Measurements from ENCODE around the gene ATPAF2.

ATPAF2 gene
- total RNA-seq: 11.8 to 12.9 reads per million in 2 donors

DNA sequence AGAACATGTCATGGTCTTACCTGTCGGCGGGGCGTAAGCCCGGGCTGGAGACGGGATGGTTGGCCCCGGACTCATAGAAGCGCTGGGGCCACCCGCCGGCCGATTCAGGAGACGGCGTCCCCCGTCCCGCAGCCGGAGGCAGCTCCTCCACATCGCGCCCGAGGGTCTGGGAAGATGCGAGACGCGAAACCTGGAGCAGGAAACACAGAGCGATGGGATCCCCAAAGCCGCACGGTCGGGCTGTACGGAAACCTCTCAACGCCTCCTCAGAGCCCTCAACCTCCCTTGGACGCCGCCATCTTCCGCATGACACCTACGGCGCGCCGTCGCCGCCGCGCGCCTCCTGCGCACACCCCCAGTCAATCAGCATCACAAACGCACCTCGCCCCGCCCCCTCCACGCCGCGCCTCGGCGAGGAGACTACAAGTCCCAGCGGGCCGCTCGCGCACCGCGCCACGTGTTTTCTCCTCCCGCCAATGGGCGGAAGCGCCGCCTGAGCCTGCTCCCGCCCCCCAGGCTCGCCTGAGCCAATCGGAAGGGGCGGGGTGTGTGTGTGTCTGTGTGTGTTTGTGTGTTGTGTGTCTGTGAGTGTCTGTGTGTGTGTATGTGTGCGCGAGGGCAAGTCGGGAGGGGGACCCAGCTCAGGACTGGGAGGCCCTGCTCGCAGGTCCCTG is at the start of gene ATPAF2, which contains the start of gene GID4:
Gene ATPAF2 (minus strand): TSS at position 308 of the 674 bp plus-strand sequence. CDS start 155 bp downstream, at position 153.
Gene GID4 (plus strand): TSS at position 548 of the 674 bp plus-strand sequence. CDS start 57 bp downstream, at position 605.
- peak; percentile 99 for DNase-seq

DNA sequence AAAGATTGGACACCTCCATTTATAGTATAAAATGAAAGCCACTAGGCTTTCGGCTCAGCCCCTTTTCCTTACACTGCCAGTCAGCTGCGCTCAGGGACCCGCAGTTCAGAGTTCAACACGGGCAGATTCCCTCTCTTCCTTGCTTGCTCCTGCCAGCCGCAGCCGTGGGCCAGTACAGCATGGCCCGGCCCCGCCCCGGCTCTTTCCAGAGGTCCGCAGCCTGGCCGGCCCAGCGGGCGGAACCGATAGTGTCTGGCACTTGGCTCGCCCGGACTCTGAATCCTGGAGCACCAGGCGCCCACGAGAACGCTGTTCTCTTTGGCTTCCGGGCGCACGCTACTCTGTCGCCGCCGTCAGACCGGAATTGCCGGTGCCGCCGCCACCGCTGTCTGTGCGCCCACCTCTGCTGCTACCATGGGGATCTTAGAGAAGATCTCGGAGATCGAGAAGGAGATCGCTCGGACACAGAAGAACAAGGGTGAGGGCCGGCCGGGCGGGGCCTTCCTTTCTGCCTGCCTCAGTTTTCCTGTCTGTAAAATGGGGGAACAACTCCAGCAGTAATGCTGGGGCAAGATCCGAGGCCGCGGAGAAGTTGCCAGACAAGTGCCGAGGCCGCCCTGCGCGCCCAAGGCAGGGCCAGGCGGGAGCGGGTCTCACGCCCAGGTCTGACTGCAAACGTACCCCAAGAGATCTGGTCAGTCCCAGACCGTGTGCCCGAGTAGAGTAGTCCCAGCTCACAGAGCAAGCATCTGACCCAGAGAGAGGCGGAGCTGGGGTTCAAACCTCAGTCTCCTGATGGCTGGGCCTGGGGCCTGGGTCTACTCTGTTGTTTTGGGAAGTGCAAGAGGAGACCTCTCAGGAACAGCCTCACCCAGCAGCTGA is 48.9 kb upstream of the ATPAF2 start, which contains the start of gene DRG2:
Gene DRG2 (plus strand): TSS at position 339 of the 882 bp plus-strand sequence. CDS start 76 bp downstream, at position 415.
- peak; percentile 84 for DNase-seq

DNA sequence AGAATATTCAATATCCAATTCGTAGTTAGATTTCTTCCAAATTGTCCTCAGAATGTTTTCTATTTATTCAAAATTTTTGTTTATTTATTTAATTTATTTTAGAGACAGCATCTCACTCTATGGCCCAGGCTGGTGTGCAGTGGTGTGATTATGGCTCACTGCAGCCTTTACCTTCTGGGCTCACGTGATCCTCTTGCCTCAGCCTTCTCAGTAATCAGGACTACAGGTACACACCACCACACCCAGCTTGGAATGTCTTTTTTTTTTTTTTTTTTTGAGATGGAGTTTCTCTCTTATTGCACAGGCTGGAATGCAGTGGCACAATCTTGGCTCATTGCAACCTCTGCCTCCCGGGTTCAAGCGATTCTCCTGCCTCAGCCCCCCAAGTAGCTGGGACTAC is 45.3 kb upstream of the ATPAF2 start:
- DNase-seq: no peak

DNA sequence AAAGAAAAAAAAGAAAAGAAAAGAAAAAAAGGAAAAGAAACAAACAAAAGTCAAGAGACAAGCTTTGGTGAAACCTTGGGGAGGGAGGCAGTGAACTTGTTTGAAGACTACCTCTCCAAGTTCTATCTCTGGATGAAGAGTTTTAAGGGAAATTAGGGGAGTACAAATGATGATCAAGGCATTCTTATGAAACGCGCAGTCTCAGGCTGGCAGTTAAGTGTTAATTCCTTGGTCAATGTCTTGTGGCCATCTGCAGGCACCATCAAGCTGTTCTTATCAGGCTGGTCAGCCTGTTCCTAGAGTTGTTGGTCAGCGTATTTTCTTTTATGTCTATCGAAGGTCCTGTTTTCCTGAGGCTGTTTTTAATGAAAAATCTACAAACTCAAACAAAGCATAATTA is 40.6 kb upstream of the ATPAF2 start:
- DNase-seq: no peak

DNA sequence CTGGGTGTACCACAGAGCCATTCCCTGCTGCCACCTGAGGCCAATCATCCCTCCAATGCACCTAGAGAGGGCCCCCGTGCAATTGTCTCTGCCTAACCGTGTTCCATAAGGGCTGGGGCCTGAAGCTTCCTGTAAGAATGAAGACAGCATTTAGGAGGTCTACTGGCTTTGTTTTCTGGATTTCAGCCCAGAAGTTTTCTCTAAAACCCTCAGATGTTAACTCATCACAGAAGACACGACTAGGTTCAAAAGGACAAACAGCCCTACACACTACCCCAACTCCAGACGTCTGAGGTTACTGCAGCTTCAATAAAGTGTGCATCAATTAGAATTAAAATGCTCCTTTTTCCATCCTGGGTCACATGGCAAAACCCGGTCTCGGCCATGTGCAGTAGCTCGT is 38.0 kb upstream of the ATPAF2 start:
- no peak for DNase-seq

DNA sequence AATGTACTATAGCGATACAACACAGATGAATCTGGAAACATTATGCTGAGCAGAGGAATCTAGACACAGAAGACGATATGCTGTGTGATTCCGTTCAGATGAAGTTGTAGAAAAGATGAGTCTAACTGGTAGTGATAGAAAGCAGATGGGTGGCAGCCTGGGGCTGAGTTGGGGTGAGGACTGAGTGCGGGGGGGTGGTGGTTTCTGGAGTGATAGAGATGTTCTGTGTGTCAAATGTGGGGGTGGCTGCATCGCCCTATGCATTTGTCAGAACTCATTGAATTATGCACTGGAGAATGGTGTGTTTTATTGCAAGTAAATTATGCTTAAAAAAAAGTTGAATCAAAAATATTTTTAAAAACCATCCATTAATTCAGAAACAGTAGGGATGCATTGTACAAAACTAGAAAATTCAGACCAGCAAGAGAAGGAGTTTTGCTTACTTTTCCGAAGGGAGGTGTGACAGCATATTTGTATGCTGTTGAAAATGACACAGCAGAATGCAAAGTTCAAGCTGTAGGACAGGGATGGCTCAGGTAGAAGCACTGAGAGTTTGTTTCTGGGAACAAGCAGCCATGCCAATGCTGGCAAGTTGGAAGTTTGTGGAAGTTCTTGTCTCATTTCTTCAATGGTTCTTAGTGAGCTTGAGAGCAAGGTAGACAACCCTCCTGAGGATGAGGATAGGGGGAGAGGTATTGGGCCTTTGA is 35.8 kb upstream of the ATPAF2 start:
- no peak for DNase-seq

DNA sequence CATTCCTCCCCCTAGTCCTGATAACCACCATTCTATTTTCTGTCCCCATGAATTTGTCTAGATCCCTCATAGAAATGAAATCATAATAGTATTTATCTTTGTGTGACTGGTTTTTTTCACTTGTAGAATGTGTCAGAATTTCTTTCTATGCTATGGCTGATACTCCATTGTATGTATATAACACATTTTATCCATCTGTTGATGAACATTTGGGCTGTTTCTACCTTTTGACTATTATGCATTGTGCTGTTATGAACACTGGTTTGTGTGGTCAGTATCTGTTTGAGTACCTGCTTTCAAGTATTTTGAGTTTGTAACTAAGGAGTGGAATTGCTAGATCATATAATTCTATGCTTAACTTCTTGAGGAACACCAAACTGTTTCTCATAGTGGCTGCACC is 32.8 kb upstream of the ATPAF2 start:
- no peak for DNase-seq

DNA sequence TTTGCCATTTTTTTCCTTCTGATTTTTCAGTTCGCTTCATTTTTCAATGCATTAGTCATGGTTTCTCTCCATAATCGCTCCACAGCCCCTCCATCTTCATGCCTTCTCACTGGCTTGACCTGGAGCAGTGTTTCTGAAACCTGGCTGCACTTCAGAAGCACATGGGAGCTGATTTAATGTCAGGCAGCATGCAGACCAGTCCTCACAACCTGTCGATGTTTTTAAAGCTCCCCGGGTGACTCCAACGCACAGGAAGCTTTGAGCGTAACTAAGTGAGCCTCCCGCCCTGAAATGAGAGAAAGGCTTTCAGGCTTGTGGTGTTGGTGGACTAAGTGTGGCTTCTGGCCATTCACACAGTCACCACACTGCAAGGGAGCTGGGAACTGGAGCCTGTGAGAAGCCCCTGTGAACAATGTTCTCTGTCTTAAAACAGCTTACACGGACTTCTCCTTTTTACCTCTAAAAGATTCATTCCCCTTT is 31.9 kb upstream of the ATPAF2 start:
- DNase-seq: no peak

DNA sequence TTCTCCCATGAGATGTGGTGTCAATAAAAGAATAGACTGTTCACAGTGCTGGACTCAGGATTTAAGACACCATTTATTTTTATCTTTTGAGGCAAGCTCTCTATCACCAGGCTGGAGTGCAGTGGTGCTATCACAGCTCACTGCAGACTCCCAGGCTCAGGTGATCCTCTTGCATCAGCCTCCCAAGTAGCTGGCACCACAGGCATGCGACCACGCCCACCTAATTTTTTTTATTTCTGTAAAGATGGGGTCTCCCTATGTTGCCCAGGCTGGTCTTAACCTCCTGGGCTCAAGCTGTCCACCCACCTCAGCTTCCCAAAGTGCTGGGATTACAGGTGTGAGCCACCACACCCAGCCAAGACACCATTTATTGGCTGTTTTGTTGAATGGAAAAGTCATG is 30.1 kb upstream of the ATPAF2 start:
- DNase-seq: no peak

DNA sequence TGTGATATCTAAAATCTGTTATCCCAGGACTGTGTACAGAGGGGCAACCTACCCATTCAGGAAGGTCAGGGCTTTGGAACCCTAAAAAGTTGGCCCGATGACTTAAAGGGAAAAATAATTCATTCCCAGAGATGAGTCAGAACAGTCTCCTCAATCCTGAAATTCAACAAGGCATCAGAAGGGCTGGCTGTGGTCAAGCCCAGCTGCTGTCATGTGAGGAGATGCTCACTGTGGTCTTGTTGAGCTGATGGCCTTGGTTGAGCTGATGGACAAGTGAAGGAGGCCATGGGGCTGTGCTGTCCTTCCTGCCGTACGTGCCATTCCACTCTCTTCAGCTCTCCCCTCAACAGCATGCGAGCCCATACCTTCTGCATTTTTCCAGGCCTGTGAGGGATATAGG is 27.9 kb upstream of the ATPAF2 start:
- DNase-seq: no peak

DNA sequence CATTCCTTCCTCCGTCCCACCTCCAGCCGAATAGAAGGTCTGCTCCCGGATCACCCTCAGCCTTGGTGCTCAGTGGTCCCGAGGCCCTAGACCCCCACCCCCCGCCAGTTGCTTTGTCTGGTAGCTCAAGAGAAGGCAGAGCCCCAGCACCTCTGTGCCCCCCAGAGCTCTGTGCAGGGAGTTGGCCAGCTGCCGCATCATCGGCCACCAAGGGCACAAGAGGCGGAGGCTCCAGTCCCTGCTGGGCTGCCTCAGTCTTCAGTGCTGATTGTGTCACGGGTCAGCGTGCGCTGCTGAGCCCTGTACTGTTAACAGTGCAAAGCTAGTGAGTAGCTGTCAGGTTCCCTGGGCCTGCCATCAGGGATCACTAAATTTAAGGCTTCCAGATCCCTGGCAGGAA is 26.6 kb upstream of the ATPAF2 start:
- DNase-seq: no peak

DNA sequence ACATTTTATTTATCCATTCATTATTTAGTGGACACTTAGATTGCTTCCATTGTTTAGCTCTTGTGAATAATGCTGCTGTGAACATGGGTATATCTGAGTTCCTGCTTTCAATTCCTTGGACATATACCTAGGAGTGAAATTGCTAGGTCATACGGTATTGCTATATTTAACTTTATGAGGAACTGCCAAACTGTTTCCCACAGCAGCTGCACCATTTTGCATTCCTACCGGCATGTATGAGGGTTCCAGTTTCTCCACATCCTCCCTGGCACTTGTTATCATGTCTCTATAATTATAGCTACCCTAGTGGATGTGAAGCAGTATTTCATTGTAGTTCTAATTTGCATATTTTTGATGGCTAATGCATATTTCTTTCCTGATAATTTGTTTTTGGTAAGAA is 25.1 kb upstream of the ATPAF2 start:
- no peak for DNase-seq

DNA sequence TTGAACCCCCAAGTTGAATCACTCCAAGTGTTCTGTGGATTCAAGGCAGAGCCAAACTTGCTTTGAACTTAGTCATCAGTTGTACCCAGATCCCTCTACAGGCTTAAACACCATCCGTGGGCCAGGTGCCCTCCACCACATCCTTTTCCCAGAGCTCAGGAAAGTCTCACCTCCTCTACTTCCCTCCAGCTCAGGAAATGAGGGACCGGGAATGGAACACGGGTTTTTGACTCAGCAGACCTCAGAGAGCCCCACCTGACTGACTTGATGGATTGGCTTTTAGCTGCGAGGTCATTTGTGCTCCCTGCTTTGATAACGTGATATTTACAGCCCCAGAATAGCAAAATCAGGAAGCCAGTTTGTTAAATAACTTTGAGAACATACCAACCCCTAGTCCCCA is 20.3 kb upstream of the ATPAF2 start:
- DNase-seq: no peak

DNA sequence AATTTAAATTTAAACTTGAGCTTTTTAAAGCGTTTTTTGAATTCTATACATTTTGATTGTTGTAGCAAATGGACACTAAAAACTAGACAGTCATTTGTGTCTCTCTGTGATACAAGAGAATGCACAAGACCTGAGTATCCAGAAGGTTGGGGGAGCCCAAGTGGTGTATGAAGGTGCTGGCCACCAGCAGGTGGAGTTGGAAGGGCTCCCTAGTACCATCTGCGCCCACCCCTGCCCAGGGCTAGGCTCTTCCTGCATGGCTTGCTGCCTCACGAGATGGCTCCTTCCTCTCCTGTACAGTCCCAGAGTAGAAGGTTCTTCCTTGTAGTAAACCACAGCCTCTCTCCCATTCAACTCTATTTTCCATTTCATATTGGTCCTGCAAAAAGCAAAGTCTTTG is 17.2 kb upstream of the ATPAF2 start:
- no peak for DNase-seq

DNA sequence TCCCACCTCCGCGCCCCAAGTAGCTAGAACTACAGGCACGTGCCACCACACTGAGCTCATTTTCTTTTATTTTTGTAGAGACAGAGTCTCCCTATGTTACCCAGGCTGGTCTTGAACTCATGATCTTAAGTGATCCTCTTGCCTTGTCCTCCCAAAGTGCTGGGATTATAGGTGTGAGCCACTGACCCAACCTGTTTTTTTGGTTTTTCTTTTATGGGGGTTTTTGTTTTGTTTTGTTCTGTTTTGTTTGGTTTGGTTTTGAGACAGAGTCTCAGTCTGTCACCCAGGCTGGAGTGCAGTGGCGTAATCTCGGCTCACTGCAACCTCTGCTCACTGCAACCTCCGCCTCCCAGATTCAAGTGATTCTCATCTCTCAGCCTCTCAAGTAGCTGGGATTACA is 16.6 kb upstream of the ATPAF2 start:
- DNase-seq: no peak

DNA sequence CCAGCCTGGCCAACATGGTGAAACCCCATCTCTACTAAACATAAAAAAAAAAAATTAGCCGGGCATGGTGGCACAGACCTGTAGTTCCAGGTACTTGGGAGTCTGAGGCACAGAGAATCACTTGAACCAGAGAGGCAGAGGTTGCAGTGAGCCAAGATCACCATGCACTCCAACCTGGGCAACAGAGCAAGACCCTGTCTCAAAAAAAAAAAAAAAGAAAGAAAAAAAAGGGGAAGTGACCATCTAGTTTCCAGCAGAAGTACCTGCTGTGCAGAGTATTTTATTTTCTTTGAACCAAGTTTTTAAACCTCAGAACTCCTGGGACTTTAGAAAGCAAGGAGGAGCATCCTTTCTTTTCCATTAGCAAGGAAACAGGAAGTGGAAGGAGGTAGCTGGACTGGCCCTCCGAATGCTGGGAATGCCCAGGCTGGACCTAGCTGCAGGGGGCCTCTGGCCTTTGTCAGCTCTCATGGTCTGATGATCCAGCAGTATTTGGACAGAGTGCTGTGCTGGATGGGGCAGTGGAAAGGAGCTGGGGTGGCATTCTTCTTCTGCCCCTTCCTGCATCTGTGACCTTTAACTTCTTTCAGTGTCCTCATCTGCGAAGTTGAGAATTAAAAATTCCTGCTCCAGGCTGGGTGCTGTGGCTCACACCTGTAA is 6.9 kb upstream of the ATPAF2 start:
- no peak for DNase-seq

DNA sequence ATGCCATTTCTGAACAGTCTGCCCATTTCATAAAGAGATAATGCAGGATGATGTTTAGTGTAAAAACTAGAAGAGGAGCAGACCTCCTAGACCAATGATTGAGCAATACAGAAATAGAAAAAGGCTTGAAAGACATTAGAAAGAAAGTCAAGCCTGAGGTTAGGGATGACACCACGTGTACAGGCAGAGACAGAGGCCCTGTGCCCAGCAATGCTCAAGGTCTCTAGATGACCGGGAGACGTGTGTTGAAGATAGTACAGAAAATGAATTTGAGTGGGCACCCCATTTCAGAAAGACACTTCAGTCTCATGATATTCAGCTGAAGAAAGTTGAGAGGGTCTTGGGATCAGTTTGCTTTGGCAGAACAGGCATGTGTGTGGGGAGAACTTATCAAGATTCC is 5.6 kb upstream of the ATPAF2 start:
- no peak for DNase-seq

DNA sequence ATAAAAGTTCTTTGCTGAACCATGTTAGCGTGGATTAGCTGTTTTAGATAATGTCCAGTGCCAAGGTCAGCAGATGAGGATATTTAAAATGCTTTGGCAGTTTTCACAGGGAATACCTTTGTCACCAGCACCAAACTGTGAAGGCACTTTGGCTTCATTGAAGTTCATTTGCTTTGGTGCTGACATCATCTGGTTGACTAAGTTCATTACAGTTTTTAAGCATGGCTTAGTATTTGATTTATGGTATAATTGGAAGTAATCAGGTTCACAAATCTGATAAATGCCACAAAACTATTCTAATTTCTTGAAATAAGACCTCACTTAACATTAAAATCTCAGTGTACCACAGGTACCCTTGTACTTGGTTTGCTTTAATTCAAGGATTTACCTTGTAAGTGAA is 4.5 kb upstream of the ATPAF2 start:
- no peak for DNase-seq

DNA sequence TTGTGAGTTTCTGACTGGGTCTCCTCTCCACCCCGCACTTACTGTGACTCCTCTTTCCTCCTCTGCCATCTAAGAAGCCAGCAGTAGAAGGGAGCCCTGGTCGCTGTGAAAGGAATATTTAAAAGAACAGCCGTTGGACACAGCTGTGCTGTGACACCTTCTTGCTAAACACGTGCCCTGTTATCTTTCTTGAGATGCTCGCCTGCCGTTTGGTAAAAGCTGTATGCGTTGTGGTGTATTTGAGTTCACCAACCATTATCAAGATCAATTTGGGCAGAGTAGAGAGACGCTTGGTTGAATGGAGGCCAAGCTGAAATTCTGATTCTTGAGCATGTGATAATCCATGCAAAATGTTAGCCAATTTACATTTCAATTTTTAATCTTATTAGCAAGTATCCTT is 4.0 kb upstream of the ATPAF2 start:
- no peak for DNase-seq

DNA sequence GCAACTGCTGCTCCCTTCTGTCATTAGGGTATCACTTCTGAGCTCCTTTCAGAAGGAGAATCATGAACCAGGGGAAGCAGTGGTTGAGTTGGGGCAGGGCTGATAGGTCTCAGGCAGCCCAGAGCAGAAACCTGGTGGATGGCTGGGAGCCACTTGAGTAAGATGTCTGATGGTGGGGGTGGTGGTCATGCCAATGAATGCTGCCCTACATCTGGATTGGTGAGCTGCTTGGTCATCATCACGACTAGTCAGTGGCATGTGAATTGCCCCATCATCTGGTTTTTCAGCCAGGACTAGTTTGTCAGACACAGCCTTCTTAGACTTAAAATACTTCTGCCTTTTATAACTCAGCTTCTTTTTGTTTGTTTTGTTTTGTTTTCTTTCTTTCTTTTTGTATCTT is 2.8 kb upstream of the ATPAF2 start:
- no peak for DNase-seq

DNA sequence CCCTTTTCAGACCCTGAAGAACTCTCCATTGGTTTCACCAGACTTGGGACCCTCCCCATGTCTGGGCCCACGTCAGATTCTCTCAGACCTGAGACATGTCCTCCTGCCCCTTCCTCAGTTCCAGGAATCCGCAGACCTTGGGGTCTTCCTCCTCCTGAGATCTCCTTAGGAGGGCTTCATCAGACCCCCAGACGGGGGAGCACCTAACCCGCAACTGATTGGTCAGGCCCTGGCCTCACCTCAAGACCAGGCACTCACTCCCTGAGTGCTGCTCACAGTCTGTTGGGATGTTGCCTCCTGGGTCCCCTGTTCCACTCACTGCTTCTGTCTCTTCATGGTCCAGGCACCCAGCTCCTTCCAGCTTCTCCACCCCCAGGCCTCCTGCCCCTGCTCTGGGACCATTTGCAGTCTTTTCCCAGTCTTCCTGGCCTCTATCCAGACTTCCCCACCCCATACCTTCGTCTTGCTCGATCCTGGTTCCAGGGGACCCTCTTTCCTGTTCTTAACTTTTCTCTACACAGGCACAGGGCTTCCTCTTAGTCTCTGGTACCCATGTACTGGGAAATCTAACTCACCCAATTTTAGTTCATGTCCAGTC is 1.4 kb upstream of the ATPAF2 start:
- no peak for DNase-seq

Measured in T-helper 9 cell (primary cell).